ENCODE measurements around the gene POC1B. TPM values are rescaled to one million over a fixed set of nuclear protein-coding genes. Genes with fewer than 3 reads are reported as not detected.

Gene POC1B
- polyA plus RNA-seq (2012; ENCODE audit: missing spikeins) = 11.5 TPM

DNA sequence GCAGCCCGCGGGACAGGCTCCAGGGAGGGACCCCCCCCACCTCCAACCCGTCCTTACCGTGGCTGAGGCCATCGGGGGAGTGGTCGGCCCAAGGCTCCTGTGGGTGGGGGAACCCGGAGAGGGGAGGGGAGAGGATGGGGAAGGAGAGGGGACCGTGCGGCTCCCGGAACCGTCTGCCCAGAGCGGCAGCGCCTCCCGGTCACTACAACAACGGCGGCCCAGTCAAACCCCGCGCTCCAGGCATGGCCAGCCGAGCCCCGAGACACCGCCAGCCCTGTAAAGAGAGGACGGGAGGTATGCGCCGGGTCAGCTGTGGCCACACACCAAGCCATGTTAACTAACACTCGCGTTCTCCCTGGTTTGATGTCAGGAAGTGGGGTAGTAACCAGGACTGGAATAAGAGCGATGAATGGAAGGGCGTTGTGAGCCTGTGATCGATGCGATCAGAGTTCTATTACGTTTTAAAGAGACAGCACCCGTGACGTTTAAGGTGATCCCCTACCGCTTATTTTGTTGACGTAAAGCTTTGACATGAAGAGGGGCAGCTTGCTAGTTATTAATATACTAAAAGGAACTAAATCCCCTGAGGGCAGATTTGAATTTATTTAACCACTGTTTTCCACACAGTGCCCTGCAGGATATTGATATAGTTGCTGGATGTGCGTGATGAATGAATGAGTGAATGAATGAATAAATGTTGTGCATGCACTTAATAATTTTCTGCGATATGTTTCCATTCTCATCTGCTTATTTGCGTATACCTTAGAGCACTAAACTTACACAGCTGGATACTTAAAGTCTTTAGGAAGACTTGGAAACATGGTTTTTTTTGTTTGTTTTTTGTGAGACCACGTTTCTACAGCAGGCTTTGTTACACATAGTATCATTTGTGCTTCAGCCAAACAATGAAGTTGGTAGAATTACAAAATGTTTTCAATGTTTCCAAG, at the start of gene POC1B:
POC1B (minus strand) TSS at position 224 of the 947 bp plus-strand sequence; CDS start at position 72, 152 bp downstream.
- no peak for TF ChIP-seq TAF1 (IDR thresholded peaks at IDR 0.05; ENCODE audit: borderline replicate concordance, low read depth, low read length)
- peak; percentile 58; the same call in 1 of the 2 replicates for TF ChIP-seq POLR2AphosphoS5 (IDR thresholded peaks at IDR 0.05; ENCODE audit: low read depth, low read length)
- TF ChIP-seq POLR2A (IDR thresholded peaks at IDR 0.05; ENCODE audit: low read depth, low read length) = peak; percentile 26; the same call in 1 of the 2 replicates
- peak; percentile 83 for FAIRE-seq
- DNase-seq (ENCODE audit: insufficient read length) = peak; percentile 64

- FAIRE-seq (no peak), DNase-seq (ENCODE audit: insufficient read length) (no peak)
- no peak for TF ChIP-seq TAF1 (IDR thresholded peaks at IDR 0.05; ENCODE audit: borderline replicate concordance, low read depth, low read length)
These were observed 49.5 kb upstream of the POC1B start for GRCh38 chr12:89575374-89575773.

DNA sequence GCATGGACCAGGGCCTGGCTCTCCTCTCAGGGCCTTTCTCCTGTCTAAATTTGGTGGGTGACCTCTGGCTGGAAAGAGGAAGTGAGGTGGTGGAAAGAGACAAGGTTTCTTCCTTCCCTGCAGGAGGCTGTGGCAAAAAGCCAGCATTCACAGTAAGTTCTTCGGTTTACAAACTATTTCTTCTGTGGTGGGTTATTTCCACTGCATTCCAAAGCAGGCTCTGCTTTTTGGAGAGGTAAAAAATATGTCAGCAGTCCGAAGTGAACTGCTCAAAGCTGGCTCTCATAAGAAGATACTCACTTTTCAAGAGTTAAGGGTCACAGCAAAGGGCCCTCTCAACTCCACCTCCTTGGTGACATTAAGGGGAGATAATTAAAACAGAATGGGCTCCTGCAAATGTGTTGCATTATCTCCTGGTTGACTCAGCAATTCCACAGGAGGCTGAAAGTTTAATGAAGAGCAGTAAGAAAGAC, 48.9 kb upstream of the POC1B start:
- FAIRE-seq = no peak
- DNase-seq (ENCODE audit: insufficient read length) = no peak
- no peak for TF ChIP-seq TAF1 (IDR thresholded peaks at IDR 0.05; ENCODE audit: borderline replicate concordance, low read depth, low read length)
- no peak for TF ChIP-seq POLR2A (IDR thresholded peaks at IDR 0.05; ENCODE audit: low read depth, low read length)
- no peak for TF ChIP-seq POLR2AphosphoS5 (IDR thresholded peaks at IDR 0.05; ENCODE audit: low read depth, low read length)

DNA sequence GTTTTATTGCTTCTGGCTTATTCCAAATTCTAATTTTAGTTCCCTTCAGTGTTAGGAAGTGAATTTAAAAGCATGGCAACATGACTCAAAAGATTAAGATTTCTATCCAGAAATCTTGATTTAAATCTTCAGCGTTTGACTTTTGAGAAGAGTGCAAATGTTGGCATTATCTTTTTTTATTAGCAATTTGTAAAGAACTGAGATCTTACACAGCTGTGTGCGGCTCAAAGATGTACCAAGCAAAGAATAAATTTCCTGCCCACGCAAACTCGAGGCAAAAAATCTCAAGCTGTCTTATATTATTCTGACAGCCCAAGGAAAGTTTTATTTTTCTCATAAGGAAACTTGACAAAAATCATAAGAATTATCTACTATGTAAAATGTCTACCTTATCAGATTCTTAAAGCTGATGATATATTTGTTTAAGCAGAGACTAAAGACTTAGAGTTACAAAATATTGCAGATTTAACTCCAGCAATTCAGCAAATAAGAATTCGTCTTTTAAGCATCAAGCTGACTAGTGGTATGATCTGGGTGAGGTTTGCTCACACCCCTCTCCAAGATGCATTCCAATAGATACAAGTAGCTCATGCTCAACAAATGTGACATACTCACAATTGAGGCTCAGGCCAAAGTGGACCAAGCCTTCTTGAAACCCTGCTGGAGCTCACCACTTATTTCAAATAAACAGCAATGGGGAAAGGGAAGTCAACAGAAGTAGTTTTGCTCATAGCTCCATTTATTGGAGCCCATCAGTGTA, 47.4 kb upstream of the POC1B start:
- no peak for FAIRE-seq
- TF ChIP-seq TAF1 (IDR thresholded peaks at IDR 0.05; ENCODE audit: borderline replicate concordance, low read depth, low read length) (no peak), POLR2AphosphoS5 (IDR thresholded peaks at IDR 0.05; ENCODE audit: low read depth, low read length) (no peak), POLR2A (IDR thresholded peaks at IDR 0.05; ENCODE audit: low read depth, low read length) (no peak)
- DNase-seq (ENCODE audit: insufficient read length) = no peak

DNA sequence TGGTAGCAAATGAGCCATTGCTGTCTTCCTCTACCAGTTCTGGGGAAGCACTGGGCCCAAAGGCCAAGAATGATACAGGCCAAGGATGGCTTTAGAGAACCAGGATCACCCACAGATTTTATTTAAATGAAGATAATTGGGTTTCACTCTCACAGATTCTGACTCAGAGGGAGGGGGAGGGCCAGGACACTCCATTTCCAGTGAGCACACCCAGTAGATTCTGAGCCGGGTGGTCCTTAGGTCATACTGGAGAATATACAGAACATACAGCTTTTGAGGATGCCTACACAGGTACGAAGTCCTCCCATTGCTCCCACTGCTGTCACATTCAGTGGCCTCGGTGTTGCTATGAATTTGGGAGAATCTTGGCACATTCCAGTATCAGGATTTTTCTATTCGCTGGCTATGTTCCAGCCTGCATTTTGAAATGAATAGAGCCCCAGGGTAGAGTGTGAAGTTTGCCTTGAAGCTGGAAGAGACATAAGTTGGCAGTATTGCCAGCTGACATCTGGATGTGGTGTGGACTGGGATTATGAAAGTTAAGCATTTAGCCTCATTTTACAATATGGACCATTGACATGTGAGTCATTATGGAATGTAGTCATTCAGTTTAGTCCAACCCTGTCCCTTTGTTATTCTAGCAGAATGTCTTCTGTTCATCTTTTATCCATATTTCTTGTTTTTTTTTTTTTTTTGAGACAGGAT, 45.8 kb upstream of the POC1B start:
- DNase-seq (ENCODE audit: insufficient read length) (no peak), FAIRE-seq (no peak)
- TF ChIP-seq POLR2AphosphoS5 (IDR thresholded peaks at IDR 0.05; ENCODE audit: low read depth, low read length) (no peak), POLR2A (IDR thresholded peaks at IDR 0.05; ENCODE audit: low read depth, low read length) (no peak), TAF1 (IDR thresholded peaks at IDR 0.05; ENCODE audit: borderline replicate concordance, low read depth, low read length) (no peak)

DNA sequence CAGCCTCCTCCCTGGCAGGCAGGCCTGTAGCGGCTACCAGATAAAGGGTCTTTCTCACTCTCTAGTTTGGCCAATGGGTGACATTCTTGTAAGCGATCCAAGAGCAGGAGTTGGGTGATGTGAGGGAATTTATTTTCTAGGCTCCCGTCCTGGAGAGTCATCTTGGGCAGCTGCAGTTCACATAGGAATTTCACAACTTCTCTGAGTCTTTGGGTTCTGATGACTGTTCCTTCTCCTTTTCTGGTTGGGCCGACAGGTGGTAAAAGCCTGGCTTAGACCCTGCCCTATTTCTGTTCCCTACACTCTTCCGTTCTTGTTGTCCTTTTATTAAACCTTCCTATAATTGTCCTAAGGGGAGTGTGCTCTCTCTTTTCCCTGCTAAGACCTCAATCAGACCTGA, 42.6 kb upstream of the POC1B start:
- FAIRE-seq = no peak
- DNase-seq (ENCODE audit: insufficient read length) = no peak
- no peak for TF ChIP-seq POLR2A (IDR thresholded peaks at IDR 0.05; ENCODE audit: low read depth, low read length)
- TF ChIP-seq TAF1 (IDR thresholded peaks at IDR 0.05; ENCODE audit: borderline replicate concordance, low read depth, low read length) = no peak
- no peak for TF ChIP-seq POLR2AphosphoS5 (IDR thresholded peaks at IDR 0.05; ENCODE audit: low read depth, low read length)

DNA sequence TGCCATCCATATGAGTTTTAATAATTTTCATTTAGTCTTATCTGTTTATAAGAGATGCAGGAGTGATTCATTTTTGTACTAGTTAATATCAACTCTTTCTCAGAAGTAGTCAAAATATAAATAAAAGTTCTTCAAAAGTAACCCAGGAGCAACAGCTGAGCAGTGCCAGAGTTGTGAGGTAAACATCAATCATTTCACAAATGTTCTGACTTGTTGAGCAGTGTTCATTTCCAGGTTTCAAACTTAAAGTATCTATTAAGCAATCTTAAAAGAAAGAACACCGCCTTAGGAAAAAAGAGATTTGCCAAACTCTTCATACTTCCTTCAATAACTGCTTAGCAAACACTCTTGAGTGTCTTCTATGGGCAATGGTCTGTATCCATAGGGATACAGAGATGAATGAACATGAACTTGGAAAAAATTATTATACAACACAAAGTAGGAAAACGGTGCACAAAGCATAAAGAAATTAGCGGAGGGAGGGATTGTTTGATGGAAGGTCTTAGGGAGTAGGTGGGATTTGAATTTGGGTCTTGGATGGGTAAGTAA, 41.9 kb upstream of the POC1B start:
- no peak for TF ChIP-seq POLR2AphosphoS5 (IDR thresholded peaks at IDR 0.05; ENCODE audit: low read depth, low read length)
- no peak for TF ChIP-seq POLR2A (IDR thresholded peaks at IDR 0.05; ENCODE audit: low read depth, low read length)
- no peak for TF ChIP-seq TAF1 (IDR thresholded peaks at IDR 0.05; ENCODE audit: borderline replicate concordance, low read depth, low read length)
- DNase-seq (ENCODE audit: insufficient read length) (no peak), FAIRE-seq (no peak)

- TF ChIP-seq POLR2A (IDR thresholded peaks at IDR 0.05; ENCODE audit: low read depth, low read length) = no peak
- no peak for TF ChIP-seq TAF1 (IDR thresholded peaks at IDR 0.05; ENCODE audit: borderline replicate concordance, low read depth, low read length)
- no peak for TF ChIP-seq POLR2AphosphoS5 (IDR thresholded peaks at IDR 0.05; ENCODE audit: low read depth, low read length)
- FAIRE-seq = no peak
- no peak for DNase-seq (ENCODE audit: insufficient read length)
These were observed 40.8 kb upstream of the POC1B start for GRCh38 chr12:89566615-89567014.

- TF ChIP-seq POLR2A (IDR thresholded peaks at IDR 0.05; ENCODE audit: low read depth, low read length) = no peak
- no peak for TF ChIP-seq POLR2AphosphoS5 (IDR thresholded peaks at IDR 0.05; ENCODE audit: low read depth, low read length)
- TF ChIP-seq TAF1 (IDR thresholded peaks at IDR 0.05; ENCODE audit: borderline replicate concordance, low read depth, low read length) = no peak
- DNase-seq (ENCODE audit: insufficient read length) (no peak), FAIRE-seq (no peak)
These were observed 39.2 kb upstream of the POC1B start for GRCh38 chr12:89565002-89565401.

- TF ChIP-seq TAF1 (IDR thresholded peaks at IDR 0.05; ENCODE audit: borderline replicate concordance, low read depth, low read length) (no peak), POLR2A (IDR thresholded peaks at IDR 0.05; ENCODE audit: low read depth, low read length) (no peak), POLR2AphosphoS5 (IDR thresholded peaks at IDR 0.05; ENCODE audit: low read depth, low read length) (no peak)
- FAIRE-seq = no peak
- no peak for DNase-seq (ENCODE audit: insufficient read length)
These were observed 33.9 kb upstream of the POC1B start for GRCh38 chr12:89559753-89560152.

DNA sequence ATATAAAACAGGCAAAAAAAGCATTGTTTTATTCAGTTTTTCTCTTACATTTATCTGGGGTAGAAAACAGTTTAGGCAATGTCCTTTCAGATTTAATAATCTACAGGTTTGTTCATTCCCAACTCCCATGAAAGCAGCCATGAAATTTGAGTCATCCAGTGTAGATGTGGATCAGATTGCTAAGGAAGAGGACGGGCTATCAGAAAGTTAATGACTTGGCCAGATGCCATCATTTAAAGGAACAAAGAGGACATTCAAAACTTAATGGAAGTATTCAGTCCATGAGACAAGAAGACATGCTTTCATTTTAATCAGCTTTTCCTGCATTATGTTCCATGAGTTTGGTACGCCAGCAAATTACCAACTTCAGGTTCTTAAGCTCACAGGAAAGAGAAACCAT, 31.1 kb upstream of the POC1B start:
- no peak for TF ChIP-seq POLR2AphosphoS5 (IDR thresholded peaks at IDR 0.05; ENCODE audit: low read depth, low read length)
- TF ChIP-seq TAF1 (IDR thresholded peaks at IDR 0.05; ENCODE audit: borderline replicate concordance, low read depth, low read length) = no peak
- no peak for TF ChIP-seq POLR2A (IDR thresholded peaks at IDR 0.05; ENCODE audit: low read depth, low read length)
- FAIRE-seq (no peak), DNase-seq (ENCODE audit: insufficient read length) (no peak)

Measured in GM12892 (cell line).